Stimulated activated CD4-positive, alpha-beta T cell treated with anti-CD3 and anti-CD28 coated beads, Interleukin-15, amount 100 ng/mL, for 1 hour (primary cell): Measurements from ENCODE around the gene TPSD1.
"Not testable (repeated sequence)": the region's sequence is repeated elsewhere in the genome, so short reads cannot be mapped to it uniquely, and the experiment has no call there.

Source experiments
- DNase-seq, 2 donors: peaks; one replicate each; pipeline ENCODE4 v3.0.0-alpha.2; 2020; ENCODE audit warnings: low read depth in 1 of 2, low spot score in 1 of 2

TPSD1 gene

DNA sequence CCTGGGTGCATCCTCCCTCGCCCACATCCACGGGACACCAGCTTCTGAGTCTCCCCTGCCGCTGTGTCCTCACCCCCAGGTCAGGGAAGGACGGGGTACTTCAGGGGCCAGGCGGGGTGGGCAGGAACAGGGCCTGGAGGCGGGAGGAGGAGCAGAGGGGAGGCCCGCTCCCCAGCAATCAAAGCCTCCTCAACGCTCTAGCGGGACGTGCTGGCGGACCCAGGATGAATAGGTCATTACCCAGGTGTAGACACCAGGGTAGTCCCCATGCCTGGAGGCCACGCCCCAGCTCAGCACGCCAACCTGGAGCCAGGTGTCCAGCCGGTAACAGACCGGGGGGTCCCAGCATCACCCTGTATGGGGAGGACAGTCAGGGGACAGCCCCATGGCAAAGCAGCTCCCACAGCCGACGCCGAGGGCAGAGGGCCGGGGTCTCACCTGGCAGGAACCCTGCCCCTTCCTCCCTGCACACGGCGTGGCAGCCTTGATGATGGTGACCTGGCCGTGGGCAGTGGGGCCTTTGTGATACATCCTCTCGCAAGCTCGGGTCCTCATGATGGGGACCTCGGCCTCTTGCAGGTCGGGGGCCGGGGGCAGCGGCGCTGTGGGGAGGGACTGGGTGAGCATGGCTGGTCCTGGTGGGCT, 24.2 kb downstream of the TPSD1 start:
- no peak for DNase-seq

DNA sequence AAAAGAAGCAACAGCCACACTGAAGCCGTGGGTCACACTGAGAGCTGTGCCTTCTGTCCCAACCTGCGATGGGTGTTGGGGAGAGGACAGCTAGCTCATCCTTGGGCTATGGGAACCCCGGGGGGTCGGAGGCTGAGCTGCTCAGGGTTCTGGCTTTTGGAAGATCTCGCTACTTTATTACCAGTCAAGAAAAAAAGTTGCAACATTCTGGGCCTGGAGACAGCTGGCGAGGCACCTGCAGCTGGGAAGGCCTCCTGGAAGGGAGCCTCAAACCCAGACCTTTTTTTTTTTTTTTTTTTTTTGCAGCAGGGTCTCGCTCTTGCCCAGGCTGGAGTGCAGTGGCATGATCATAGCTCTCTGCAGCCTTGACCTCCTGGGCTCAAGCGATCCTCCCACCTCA, 24.9 kb downstream of the TPSD1 start:
- no peak for DNase-seq

DNA sequence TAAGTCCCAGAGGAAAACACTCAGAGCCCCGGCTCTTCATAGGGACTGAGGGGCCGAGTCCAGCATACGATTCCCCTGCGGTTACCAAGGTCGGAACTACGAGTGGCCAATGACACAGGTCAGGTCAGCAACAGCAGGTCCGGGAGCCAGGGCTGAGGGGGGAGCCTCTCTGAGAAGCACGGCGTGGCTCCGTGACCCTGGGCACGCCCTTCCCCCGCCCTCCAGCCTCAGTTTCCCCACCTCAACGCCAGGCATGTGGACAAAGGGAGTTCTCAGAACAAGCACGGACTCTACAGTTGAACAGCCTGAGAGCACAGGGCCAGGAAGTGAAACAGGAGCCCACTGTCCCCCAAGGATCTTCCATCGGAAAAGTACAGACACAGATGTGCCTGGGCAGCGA, 25.6 kb downstream of the TPSD1 start:
- no peak for DNase-seq

DNA sequence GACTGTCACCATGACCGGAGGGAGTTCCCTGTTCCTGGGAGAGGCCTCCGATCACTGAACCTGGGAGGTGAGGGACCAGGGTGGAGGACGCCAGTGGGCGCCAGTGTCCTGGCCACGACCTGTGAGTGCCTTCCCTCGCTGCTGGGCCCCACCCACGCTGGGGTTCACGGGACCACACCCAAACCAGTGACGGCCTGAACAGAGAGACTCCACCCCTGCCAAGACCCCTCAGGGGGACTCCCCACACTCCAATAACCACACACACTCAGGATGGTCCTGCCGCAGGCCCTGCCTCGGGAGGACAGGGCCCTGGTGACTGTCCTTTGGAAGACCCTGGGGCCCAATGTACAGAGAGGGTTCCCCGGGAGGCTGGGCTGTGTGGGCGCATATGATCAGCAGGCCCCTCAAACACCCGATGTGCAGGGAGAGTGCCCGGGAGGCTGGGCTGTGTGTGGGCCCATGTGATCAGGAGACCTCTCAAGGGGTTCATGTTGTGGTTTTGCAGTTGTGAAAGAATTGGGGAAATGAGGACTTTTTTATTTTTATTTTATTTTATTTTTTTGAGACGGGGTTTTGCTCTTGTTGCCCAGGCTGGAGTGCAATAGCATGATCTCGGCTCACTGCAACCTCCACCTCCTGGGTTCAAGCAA, 26.6 kb downstream of the TPSD1 start:
- DNase-seq: no peak

DNA sequence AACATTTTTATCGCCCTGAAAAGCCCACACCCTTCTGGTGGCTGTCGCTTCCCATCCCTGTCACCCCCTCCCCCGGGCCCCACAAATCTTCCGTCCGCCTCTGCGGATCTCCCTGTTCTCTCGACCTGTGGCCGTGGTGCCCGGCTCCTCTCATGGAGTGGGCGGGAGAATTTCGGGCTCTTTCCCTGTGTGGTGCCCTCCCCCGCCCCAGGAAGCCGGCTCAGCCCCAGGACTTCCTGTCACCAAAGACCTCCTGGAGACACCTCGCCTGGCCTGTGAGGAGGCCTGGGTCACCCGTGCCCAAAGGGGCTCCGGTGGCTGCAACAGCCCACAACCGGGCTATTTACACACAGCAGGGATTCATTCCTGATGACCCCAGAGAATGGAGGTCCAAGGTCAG, 27.4 kb downstream of the TPSD1 start:
- no peak for DNase-seq

DNA sequence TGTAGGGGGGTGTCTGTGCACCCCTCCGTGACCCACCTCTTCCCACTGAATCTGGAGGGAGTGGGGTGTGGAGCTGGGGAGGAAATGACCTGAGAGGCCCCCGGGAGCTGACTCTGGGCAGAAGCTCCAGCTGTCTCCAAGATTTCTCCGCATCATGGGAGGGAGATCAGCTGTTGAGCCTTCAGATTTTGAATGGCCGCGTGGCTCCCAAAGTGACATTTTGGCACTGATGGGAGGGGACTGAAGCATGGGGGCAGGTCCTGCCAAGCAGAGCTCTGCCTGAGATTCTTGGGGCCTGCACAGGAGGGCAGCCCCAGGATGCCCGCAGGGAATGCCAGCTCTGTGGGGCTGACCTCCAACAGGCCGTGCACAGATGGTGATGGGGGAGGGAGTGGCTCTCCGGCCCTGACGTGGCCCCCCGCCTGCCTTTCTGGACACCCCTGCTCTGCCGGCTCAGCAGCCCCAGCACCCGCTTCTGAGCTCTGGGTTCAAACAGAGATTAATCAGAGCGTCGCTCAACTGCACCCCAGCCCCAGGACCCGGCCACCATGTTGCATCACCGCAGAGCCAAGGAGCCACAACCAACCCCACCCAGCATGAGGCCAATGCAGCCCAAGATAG, 28.2 kb downstream of the TPSD1 start:
- DNase-seq: no peak

DNA sequence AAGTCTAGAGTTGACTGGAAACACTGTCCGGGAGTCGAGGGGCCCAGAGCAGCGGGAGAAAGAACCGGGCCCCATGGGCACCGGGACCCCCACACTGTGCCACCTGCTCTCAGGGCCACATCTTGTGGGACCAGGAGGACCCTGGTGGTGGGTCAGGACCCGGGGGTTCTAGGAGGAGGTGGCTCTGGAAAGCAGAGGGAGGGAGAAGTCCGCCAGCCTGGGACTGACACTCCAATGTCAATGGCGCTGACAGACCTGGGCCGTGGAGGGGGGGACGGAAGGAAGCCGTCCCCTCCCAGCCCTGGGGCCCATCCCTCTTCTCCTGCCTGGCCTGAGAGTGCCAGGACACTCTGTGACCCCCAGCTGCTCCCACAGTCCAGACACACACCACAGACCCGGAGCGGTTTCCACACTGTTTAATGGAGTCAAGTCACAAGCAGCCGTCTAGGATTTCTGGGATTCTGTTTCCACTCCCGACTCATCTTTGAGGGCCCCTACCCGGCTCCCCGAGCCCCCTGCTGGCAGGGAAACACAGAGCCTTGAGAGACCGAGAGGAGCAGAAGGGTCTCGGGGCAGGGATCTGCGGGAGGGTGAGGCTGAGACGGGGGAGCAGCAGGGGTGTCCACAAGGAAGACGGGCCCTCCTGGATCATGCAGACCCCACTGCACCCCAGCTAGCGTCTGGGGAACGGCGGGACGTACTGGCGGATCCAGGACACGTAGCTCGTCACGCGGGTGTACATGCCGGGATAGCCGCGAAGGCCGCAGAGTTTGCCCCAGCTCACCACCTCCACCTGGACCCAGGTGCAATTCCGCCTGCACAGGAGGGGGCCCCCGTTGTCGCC, 30.0 kb downstream of the TPSD1 start:
- no peak for DNase-seq

DNA sequence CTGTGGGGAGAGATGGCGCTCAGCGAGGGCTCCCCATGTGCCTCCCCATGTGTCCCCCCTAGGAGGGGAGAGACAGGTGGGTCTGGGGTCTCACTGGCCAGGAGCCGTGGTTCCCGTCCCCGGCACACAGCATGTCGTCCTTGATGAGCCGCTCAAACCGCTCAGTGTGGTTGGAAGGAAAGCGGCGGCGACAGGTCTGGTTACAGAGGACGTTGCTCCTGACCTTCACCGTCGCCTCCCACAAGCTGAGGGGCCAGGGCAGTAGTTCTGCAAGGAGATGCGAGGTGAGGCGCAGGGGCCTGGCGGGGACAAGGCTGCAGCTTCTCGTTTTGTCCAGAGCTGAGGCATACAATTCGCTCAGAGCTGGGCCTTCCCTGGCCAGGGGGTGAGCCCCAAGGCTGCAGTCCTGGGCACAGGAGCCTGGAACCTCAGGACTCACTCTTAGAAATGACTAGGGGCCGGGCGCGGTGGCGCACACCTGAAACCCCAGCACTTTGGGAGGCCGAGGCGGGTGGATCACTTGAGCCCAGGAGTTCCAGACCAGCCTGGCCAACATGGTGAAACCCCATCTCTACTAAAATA, 30.7 kb downstream of the TPSD1 start:
- no peak for DNase-seq

DNA sequence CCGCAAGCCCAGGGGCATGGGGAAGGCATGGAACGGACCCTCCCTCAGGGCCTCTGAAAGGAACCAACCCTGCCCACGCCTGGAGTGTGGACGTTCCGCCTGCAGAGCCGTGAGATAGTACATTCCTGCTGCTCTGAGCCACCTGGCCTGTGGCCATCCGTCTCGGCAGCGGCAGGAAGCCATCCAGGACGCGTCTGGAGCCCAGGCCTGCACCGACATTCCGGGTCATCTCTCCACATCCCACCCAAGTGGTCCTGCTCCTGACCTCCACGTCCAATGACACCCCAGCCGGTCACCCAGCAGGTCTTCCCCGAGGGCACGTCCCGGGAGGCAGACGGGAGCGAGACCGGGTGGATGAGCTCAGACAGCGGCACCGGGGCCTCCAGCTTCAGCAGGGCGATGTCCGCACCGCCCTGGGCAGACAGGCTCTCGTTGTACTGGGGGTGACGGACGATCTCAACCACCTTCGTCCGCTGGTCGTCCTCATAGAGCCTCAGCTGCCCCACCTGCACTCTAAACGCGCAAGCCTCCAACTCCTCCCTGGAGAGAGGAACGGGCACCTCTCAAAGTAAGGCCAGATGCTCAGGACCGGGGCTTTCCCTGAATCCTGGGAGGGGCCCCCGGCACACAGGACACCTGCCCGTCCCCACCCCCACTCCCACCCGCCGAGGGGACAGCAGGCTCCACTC, 32.3 kb downstream of the TPSD1 start:
- no peak for DNase-seq

DNA sequence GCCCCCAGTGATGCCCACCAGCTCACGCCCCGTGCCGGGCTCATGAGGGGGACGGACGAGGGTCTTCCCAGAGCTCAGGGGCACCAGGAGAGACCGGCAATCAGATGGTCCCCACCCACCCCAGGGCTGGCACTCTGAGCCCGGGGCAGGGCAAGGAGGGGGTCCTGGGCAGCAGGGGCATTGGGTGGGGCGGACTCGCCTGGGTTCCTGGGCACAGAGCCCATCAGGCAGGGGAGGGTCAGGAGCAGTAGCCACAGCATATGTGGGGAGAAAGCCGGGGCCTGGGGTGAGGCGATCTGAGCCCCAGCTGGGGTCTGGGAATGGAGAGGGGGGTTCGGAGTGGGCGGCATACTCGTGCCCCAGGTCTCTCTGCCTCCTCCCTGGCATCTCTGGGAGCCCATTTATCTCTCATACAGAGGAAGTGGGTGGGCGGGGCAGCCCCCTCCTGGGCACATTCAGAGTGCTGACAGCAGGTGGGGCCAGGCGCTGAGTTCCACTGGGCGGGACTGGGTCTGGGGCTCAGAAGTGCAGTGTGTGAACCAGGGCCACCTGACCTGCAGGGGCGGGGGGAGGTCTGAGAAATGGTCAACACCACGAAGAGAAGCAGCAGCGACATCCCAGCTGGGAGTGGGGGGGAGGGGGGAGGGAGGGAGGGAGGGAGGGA, 33.1 kb downstream of the TPSD1 start:
- DNase-seq: no peak

DNA sequence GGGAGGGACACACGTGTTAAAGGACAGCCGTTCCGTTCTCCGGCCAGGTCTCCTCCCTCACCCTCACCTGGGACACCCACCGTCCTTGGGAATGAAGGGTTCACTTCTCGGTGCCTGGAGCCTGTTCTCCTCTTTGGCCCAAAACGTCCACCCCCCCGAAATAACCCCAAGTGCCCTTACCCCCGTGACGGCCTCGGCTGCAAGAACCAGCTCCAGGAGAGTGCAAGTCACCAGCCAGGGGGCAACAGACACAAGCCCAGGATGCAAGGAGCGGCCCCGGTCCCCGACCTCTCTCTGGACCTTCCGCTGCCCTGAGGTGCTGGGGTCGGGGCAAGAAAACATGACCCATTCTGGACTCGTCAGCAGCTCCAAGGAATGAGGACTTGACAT, 33.6 kb downstream of the TPSD1 start:
- no peak for DNase-seq

DNA sequence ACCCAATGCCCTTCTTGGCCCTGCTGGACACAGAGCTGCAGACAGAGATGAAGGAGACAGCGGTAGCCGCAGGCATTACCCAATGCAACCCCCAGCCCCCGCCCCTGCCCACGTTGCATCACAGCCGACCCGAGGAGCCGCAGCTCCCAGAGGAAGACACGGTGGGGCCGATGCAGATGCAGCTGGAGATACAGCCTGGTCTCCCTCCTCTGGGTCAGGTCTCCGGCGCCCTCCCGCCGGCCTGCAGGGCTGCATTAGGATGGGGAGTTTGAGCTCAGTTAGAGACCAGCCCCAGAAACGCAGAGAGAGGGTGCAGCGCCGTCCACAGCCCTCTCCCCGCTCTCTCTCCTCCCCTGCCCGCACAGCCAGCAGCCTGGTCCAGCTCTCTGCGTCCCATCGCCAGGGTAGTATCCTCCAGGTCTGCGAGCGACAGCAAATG, 34.2 kb downstream of the TPSD1 start:
- DNase-seq: no peak

DNA sequence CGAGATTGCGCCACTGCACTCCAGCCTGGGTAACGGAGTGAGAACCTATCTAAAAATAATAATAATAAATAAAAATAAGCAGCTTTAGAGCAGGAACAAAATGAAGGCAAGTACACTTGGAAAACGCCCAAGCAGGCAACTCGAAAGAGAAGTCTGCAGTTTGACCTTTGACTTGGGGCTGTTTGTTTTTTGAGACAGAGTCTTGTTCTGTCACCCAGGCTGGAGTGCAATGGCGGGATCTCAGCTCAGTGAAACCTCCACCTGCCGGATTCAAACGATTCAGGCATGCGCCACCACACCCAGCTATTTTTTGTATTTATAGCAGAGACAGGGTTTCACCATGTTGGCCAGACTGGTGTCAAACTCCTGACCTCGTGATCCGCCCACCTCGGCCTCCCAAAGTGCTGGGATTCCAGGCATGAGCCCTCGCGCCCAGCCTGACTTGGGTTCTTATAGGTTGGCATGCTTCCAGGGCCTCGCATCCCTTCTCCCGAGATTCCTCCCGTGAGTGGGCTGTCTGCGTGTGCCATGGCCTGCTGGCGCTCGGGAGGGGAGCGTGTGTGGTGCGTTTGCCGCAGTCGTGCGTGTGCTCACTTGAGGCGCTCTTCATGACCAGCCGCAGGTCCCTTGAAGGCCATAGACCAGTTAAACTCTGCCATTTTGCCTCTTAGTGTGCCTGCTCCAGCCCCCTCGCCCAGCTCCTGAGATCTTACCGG, 35.1 kb downstream of the TPSD1 start:
- no peak for DNase-seq

DNA sequence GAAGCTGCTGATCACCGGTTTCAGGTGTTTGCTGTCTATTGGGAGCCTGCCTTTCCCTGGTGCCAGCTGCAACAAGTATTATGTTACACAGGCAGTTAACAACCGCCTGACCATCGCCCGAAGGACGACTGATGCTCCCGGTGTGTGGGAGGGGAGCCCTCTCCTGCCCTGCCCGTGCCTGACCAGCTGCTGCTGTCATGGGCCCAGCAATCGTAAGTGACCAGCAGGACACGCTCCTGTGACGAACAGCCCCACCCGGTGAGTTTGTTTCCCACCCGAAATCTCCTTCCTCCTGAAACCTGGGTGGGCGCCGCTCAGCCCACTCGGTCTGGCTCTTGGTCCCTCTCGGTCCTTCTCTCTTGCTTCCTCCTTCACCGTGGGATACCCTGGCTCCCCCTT, 35.7 kb downstream of the TPSD1 start:
- DNase-seq: no peak

DNA sequence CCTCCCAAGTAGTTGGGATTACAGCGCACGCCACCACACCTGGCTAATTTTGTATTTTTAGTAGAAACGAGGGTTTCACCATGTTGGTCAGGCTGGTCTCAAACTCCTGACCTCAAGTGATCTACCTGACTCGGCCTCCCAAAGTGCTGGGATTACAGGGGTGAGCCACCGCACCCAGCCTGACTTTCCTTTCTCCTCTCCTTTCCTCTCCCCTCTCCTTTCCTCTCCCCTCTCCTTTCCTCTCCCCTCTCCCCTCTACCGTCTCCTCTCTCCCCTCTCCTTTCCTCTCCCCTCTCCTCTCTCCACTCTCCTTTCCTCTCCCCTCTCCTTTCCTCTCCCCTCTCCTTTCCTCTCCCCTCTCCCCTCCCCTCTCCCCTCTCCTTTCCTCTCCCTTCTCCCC, 36.3 kb downstream of the TPSD1 start:
- DNase-seq: not testable (repeated sequence)

DNA sequence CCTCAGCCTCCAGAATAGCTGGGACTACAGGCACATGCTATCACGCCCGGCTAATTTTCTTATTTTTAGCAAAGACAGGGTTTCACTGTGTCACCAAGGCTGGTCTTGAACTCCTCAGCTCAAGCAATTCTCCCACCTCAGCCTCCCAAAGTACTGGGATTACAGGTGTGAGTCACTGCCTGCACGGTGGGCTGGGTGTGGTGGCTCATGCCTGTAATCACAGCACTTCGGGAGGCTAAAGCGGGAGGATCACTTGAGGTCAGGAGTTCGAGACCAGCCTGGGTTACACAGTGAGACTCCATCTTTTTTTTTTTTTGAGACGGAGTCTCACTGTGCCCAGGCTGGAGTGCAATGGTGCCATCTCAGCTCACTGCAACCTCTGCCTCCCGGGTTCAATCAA, 36.9 kb downstream of the TPSD1 start:
- not testable (repeated sequence) for DNase-seq

DNA sequence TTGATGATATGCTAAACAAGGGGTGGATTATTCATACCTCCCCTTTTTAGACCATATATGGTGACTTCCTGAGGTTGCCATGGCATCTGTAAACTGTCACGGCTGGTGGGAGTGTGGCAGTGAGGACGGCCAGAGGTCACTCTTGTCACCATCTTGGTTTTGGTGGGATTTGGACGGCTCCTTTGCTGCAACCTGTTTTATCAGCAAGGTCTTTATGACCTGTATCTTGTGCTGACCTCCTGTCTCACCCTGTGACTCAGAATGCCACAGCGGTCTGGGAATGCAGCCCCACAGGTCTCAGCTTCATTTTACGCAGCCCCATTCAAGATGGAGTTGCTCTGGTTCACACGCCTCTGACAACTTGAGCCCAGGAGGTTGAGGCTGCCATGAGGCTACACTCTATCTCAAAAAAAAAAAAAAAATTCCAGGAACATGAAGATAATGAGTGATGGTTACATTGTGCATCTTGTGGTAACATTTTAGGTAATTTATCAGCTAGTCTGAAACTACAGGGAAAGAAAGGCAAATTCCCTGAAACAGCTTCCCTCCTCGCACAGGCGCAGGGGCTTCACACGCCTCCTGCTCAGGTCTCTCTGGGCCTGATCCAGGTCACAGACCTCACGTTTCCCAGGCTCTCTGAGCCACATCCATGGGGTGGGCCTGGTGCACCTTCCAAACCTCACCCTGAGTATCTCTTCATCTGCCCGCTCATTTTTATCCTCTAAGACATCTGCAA, 38.2 kb downstream of the TPSD1 start:
- DNase-seq: no peak

DNA sequence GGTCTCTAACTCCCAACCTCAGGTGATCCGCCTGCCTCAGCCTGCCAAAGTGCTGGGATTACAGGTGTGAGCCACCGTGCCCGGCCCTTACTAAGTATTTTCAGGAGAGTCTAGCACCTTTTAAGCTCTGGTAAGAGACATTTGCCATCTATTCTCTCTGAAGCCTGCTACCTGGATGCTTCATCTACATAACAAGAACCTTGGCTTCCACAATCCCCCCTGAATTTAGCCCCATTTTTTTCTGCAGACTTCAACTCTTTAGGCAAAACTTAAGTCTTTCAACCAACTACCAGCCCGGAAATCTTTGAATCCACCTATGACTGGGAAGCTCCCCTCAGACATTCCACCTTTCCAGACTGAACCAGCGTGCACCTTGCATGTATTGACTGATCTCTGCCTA, 39.6 kb downstream of the TPSD1 start:
- no peak for DNase-seq

DNA sequence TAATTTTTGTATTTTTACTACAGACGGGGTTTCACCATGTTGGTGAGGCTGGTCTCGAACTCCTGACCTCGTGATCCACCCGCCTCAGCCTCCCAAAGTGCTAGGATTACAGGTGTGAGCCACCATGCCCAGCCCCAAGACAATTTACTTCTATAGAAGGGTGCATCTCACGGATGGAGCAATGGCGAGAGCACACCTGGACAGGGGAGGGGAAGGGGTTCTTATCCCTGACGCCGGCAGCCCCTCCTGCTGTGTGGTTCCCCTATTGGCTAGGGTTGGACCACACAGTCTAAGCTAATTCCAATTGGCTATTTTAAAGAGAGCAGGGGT, 40.8 kb downstream of the TPSD1 start:
- not testable (repeated sequence) for DNase-seq
